ENCODE data around the gene HELZ.

HELZ gene

DNA sequence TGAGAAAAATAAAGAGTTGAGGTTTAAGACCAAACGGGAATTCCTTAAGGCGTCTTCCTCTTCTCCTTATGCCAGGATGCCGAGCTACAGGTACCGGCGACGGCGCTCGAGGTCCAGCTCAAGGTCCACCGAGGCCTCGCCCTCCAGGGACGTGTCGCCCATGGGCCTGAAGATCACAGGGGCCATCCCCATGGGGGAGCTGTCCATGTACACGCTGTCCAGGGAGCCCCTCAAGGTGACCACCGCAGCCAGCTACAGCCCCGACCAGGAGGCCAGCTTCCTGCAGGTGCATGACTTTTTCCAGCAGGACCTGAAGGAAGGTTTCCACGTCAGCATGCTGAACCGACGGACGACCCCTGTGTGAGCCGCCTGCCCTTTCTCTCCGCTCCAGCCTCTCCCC, 214.4 kb downstream of the HELZ start:
- no peak for DNase-seq (ENCODE audit: low read depth)
- no peak for TF ChIP-seq CTCF (IDR thresholded peaks at IDR 0.05; ENCODE audit: low read depth, low read length, missing control alignments)
- in situ Hi-C loops (cut with HindIII; ENCODE audit: low sequenced_read_pairs) = no loop called here
- no peak overlapping the region for H3K4me3 ChIP-seq (ENCODE audit: low read depth, low read length)

- no peak for DNase-seq (ENCODE audit: low read depth)
- in situ Hi-C loops (cut with HindIII; ENCODE audit: low sequenced_read_pairs) = no loop called here
- no peak for TF ChIP-seq CTCF (IDR thresholded peaks at IDR 0.05; ENCODE audit: low read depth, low read length, missing control alignments)
Measured at GRCh38 chr17:67027031-67027628, 217.9 kb downstream of the HELZ start.

DNA sequence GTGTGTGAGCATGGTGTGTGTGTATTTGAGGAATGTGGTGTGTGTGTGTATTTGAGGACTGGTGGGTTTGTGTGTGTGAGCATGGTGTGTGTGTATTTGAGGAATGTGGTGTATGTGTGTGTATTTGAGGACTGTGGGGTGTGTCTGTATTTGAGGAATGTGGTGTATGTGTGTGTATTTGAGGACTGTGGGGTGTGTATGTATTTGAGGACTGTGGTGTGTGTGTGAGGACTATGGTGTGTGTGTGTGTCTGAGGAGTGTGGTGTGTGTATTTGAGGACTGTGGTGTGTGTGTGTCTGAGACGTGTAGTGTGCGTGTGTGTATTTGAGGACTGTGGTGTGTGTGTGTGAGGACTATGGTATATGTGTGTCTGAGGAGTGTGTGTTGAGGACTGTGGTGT, 218.7 kb downstream of the HELZ start:
- no peak for TF ChIP-seq CTCF (IDR thresholded peaks at IDR 0.05; ENCODE audit: low read depth, low read length, missing control alignments)
- H3K4me3 ChIP-seq (ENCODE audit: low read depth, low read length) = no peak overlapping the region
- DNase-seq (ENCODE audit: low read depth) = no peak
- in situ Hi-C loops (cut with HindIII; ENCODE audit: low sequenced_read_pairs) = no loop called here

More at GRCh38 chr17:67027031-67027628, 217.9 kb downstream of the HELZ start:
- H3K4me3 ChIP-seq (ENCODE audit: low read depth, low read length) = no peak overlapping the region

GRCh38 chr17:67025216-67025792, 219.7 kb downstream of the HELZ start:
- no peak for DNase-seq (ENCODE audit: low read depth)
- no peak for TF ChIP-seq CTCF (IDR thresholded peaks at IDR 0.05; ENCODE audit: low read depth, low read length, missing control alignments)
- H3K4me3 ChIP-seq (ENCODE audit: low read depth, low read length) = no peak overlapping the region
- in situ Hi-C loops (cut with HindIII; ENCODE audit: low sequenced_read_pairs) = no loop called here

DNA sequence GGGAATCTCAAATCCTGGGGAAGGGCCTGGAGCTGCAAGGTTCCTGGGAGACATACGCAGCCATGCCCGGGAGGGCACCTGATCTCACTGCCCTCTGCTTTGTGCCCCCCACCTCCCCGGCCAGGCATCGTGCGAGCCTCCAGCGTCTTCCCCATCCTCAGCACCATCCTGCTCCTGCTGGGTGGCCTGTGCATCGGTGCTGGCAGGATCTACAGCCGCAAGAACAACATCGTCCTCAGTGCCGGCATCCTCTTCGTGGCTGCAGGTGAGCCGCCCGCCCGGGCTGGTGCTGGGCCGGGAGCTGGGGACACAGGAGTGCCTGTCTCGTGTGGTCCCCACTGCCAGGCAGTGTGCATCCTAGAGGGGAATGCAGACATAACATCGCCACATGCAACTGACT, 220.3 kb downstream of the HELZ start:
- no peak for TF ChIP-seq CTCF (IDR thresholded peaks at IDR 0.05; ENCODE audit: low read depth, low read length, missing control alignments)

DNA sequence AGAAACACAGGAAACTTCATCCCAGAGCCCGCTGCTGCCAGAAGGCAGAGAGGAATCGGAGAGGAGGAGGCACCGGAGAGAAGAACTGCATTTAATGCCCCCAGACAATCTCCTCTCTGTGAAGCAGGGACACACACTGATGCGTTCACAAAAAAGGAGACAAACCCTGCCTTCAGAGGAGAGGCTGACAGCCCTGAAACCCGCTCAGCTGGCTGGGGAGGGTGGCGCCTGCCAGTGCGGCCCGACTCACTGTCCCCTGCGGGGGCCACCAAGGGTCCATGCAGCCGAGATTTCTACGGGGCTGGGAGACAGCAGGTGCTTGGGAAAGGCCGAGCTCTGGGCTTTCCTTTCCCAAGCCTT, 222.6 kb downstream of the HELZ start:
- in situ Hi-C loops (cut with HindIII; ENCODE audit: low sequenced_read_pairs) = no loop called here
- no peak for DNase-seq (ENCODE audit: low read depth)
- H3K4me3 ChIP-seq (ENCODE audit: low read depth, low read length) = no peak overlapping the region
- TF ChIP-seq CTCF (IDR thresholded peaks at IDR 0.05; ENCODE audit: low read depth, low read length, missing control alignments) = no peak

More for the DNA sequence above, 220.3 kb downstream of the HELZ start:
- H3K4me3 ChIP-seq (ENCODE audit: low read depth, low read length) = no peak overlapping the region
- DNase-seq (ENCODE audit: low read depth) = no peak
- in situ Hi-C loops (cut with HindIII; ENCODE audit: low sequenced_read_pairs) = no loop called here

All from astrocyte of the cerebellum (primary cell).